Pancreas (tissue), 10 donors: Measurements from ENCODE around the gene XPC. TPM values are rescaled to one million over a fixed set of nuclear protein-coding genes. Genes with fewer than 3 reads are reported as not detected.

Experiments used
- ATAC-seq, 4 donors: fragments of 200-7000 bp; cut with Tn5 transposase; one replicate each; pipeline versions ENCODE4 v1.8.0 to v1.9.1; 2020; ENCODE audit warnings: mild to moderate bottlenecking in 4 of 4, moderate library complexity in 4 of 4
- DNase-seq, 6 donors: peaks; one replicate each; pipeline ENCODE4 v3.0.0-alpha.2; 2020
- FAIRE-seq: peaks from 2 replicates; lab custom pipeline; 2012; peaks lifted over from hg19 to GRCh38; lab: Jason Lieb, UNC
- H3K27ac ChIP-seq, 4 donors: fragments of 200-600 bp; sonication (generic); 1 replicate in 3 of 4; 2 replicates in 1 of 4; pipeline versions ENCODE4 v1.5.0 to v1.8.0; 2020
- H3K27me3 ChIP-seq, 4 donors: fragments of 200-600 bp; one replicate each; pipeline ENCODE4 v1.8.0; 2021
- H3K36me3 ChIP-seq, 3 donors: fragments of 200-600 bp; sonication (generic) in 1 of 3; one replicate each; pipeline versions ENCODE4 v1.5.0 to v1.8.0; 2020 to 2021
- H3K4me1 ChIP-seq, 3 donors: fragments of 200-600 bp; one replicate each; pipeline ENCODE4 v1.8.0; 2021
- H3K4me3 ChIP-seq, 4 donors: fragments of 200-600 bp; sonication (generic) in 2 of 4; one replicate each; pipeline versions ENCODE4 v1.5.0 to v1.8.0; 2020 to 2021
- H3K9me3 ChIP-seq, 4 donors: fragments of 200-600 bp; one replicate each; pipeline ENCODE4 v1.8.0; 2021
- CTCF ChIP-seq, 4 donors: fragments of 200-600 bp; sonication (generic) in 3 of 4; IDR thresholded peaks; one replicate each; pipeline versions ENCODE4 v1.5.0 to v1.8.0; 2021; ENCODE audit warnings: antibody characterized with exemption in 4 of 4
- WGBS, 2 donors: extraction: QIAGEN DNeasy Blood & Tissue Kit; methylation state at CpG; one replicate each; pipeline ENCODE4 v1.1.7; 2013; 5-methylcytosine and 5-hydroxymethylcytosine counted together
- intact Hi-C, 3 donors: fragments of 100-400 bp; cut with DNase I; formaldehyde crosslinking; loops; one replicate each; pipeline versions ENCODE4 v1.11.1 to v1.14.2; 2022
- polyA plus RNA-seq, 2 donors: library from polyadenylated mRNA; stranded (reverse); fragments of 200-250 nt; gene quantifications; one replicate each; pipeline ENCODE4 v1.2.3, GENCODE V29; 2013
- total RNA-seq, 6 donors: library from RNA; stranded (reverse); fragmentation: NEBNext Ultra II Directional in 4 of 6; extraction: Animal tissue kit (Norgen Biotek cat#: 25700) in 4 of 6; gene quantifications; one replicate each; pipeline versions ENCODE4 v1.2.1 to v1.2.4, GENCODE V29; 2021 to 2023
- donor health status: healthy with polysubstance abuse.
- donor health status: DM: no; HTN: no; CAD: no; lungs with moderate emphysema.
- donor health status: DM: no; HTN: no; CAD: no.
- donor health status: control.
- donor health status: control.
- donor health status: Bipolar disorder and iron deficiency.
- donor health status: DM: yes; HTN: yes; CAD: no.
- donor health status: DM: no; HTN: no; CAD: no.
- donor health status: DM: no; HTN: no; CAD: no.
- donor health status: DM: yes; HTN: yes; CAD: no.

Gene XPC
- total and polyA plus RNA-seq, 8 donors = 14.2 to 29.9 (median 19.5) TPM

- no peaks in the 10 kb centered on the region for H3K9me3 ChIP-seq
- no peak for DNase-seq
- no peaks in the 10 kb centered on the region for H3K4me1 ChIP-seq
- 53 to 63% methylated on average over 5 of the region's 5 CpGs for whole genome bisulfite sequencing, 2 donors
- no peaks in the 10 kb centered on the region for H3K36me3 ChIP-seq
- TF ChIP-seq CTCF (IDR thresholded peaks at IDR 0.05) = no peak
- ATAC-seq = no peak
- intact Hi-C loops = loop anchor here in 1 of 3 donors (10.0 kb wide), 1 partner anchor 256 kb away; no protein-coding TSS in a partner anchor
- no peak overlapping the region for H3K27ac ChIP-seq
- no peak overlapping the region for H3K4me3 ChIP-seq
- no peaks in the 10 kb centered on the region for H3K27me3 ChIP-seq
- no peak for FAIRE-seq
Measured at GRCh38 chr3:14208977-14209394, 30.6 kb upstream of the XPC start.

- Histone ChIP-seq H3K4me1 (peaks cover 0 to 3% (median under 1%) of the 10 kb centered on the region in 3 donors), H3K4me3 (no peak overlapping the region), H3K36me3 (no peaks in the 10 kb centered on the region), H3K27me3 (no peaks in the 10 kb centered on the region), H3K9me3 (no peaks in the 10 kb centered on the region), H3K27ac (no peak overlapping the region)
- no peak for DNase-seq
- TF ChIP-seq CTCF (IDR thresholded peaks at IDR 0.05) = no peak
- no peak for ATAC-seq
- FAIRE-seq = no peak
- WGBS, 2 donors = 85 to 96% methylated on average over 4 of the region's 4 CpGs
- intact Hi-C loops = loop anchor here in 1 of 3 donors (10.0 kb wide), 1 partner anchor 257 kb away; no protein-coding TSS in a partner anchor
Measured at GRCh38 chr3:14208168-14208567, 29.8 kb upstream of the XPC start.

DNA sequence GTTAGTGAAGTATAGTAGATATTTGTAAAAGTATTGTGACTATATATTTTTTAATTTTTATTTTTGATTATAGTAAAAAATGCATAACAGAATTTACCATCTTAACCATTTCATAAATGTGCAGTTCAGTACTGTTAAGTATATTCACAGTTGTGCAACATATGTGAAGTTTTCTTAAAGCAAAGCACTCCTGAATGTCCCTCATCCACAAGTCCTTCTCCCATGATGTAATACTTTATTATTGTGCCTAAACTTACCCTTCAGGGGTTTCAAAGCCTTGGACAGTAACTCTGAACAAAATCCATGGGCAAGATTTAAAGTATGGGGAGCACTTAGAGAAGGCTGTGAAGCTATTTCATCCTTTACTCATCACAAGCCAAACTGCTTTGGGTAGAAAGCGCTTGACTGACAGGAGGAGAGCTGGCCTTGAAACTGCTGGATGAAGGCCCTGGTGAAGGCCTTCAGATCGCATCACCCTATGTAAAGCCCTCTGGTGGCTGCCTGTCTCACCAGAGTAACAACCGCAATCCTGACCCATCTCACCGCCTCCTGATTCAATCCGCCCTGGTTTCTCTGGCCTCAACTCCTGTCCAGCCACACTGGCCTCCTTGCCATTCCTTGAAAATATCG is 28.3 kb upstream of the XPC start:
- no peak for FAIRE-seq
- DNase-seq = no peak
- Histone ChIP-seq H3K4me1 (peaks cover 0 to 5% (median 4%) of the 10 kb centered on the region in 3 donors), H3K27ac (no peak overlapping the region), H3K36me3 (no peaks in the 10 kb centered on the region), H3K4me3 (no peak overlapping the region), H3K9me3 (no peaks in the 10 kb centered on the region), H3K27me3 (no peaks in the 10 kb centered on the region)
- TF ChIP-seq CTCF (IDR thresholded peaks at IDR 0.05) = no peak
- intact Hi-C loops = loop anchor here in 1 of 3 donors (10.0 kb wide), 1 partner anchor 258 kb away; no protein-coding TSS in a partner anchor
- no peak for ATAC-seq
- WGBS, 2 donors = 85 to 89% methylated on average over 6 of the region's 6 CpGs

GRCh38 chr3:14204515-14205284 is 26.3 kb upstream of the XPC start:
- no peaks in the 10 kb centered on the region for H3K27me3 ChIP-seq
- peak in 1 of 6 donors; percentile 14 for DNase-seq
- H3K36me3 ChIP-seq = no peaks in the 10 kb centered on the region
- no peaks in the 10 kb centered on the region for H3K9me3 ChIP-seq
- intact Hi-C loops = loop anchor here in 2 of 3 donors (5.0 to 10.0 kb wide), 2 partner anchors 260 to 263 kb away; no protein-coding TSS in a partner anchor
- WGBS, 2 donors = 57 to 64% methylated on average over 11 of the region's 11 CpGs
- no peak for FAIRE-seq
- peaks cover 0 to 5% (median 4%) of the 10 kb centered on the region in 3 donors for H3K4me1 ChIP-seq
- TF ChIP-seq CTCF (IDR thresholded peaks at IDR 0.05) = no peak
- H3K4me3 ChIP-seq = no peak overlapping the region
- ATAC-seq = peak in 3 of 4 donors; percentile 40 to 53 (median 53)
- peak overlapping the region in 3 of 4 donors; percentile 33 to 54 (median 45) for H3K27ac ChIP-seq
